Measurements from ENCODE around the gene TRPM4. TPM values are rescaled to one million over a fixed set of nuclear protein-coding genes. Genes with fewer than 3 reads are reported as not detected.
"Not testable (repeated sequence)": the region's sequence is repeated elsewhere in the genome, so short reads cannot be mapped to it uniquely, and the experiment has no call there.

TRPM4 gene
- total RNA-seq, 2 donors from 2014 or later, result 0.23 to 0.58 TPM

DNA sequence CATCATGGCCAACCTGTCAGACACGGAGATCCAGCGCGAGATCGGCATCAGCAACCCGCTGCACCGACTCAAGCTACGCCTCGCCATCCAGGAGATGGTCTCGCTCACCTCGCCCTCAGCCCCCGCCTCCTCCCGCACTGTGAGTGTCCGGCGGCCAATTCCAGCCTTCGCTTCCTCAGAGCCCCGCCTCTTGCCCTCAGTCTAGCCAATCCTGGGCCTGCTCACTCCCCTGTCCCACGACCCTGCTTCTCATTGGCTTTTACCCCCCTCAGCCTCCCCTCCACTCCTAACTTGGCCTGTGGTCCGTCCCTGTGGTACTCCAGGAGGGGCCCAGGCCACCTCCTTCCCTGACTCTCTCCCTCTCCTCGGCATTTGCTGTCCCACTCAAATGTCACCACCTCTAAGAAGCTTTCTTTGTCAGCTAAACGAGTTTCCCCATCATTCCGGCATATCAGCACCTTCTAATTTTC is 14.7 kb upstream of the TRPM4 start:
- no peaks in the 10 kb centered on the region for H3K36me3 Mint-ChIP-seq
- ATAC-seq (peak; percentile 91 to 96), DNase-seq (ENCODE audit: low spot score in 2 of 2) (peak in 1 of 2 donors; percentile 78)
- no peak overlapping the region for H3K27ac Mint-ChIP-seq
- H3K9me3 Mint-ChIP-seq, result no peaks in the 10 kb centered on the region

DNA sequence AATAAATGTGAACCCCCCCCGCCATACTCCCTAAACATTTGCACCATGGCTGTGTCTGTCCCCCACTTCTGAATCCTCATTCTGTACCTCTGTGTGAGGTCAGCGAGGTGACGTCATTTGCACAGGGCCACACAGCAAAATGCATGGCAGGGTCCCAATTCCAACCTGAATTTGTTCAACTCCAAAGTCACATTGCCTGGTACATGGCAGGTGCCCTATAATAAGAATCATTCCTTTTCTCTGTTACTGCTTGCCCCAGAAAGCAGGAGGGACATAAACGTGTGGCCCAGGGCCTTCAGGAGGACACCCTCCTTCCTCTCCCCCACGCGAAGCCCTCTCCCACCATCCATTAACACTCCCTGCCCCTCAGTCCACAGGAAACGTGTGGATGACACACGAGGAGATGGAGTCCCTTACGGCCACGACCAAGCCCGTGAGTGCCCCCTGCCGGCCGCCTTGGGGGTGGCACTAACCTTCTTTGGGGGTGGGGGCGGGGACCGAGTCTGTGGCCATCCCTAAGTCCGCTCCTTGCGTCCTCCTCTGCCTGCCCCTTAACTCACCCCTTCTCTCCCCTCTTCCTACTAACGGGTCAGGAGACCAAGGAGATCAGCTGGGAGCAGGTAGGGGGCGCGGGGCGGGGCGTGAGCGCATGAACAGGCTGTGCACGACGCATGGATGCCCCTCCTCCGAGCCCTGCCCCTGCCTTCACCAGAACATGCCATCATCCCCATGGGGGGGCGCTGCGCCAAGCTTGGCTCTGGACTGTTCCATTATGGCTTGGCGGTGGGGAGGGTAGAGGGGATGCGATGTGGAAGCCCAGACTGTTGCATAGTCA is 11.8 kb upstream of the TRPM4 start:
- Mint-ChIP-seq H3K36me3 (peaks cover 0 to 5% of the 10 kb centered on the region in 2 donors), H3K9me3 (no peaks in the 10 kb centered on the region), H3K27ac (peak overlapping the region in 1 of 2 donors; percentile 2)
- peak; percentile 73 to 91 for DNase-seq (ENCODE audit: low spot score in 2 of 2)
- ATAC-seq, result peak; percentile 50 to 74

DNA sequence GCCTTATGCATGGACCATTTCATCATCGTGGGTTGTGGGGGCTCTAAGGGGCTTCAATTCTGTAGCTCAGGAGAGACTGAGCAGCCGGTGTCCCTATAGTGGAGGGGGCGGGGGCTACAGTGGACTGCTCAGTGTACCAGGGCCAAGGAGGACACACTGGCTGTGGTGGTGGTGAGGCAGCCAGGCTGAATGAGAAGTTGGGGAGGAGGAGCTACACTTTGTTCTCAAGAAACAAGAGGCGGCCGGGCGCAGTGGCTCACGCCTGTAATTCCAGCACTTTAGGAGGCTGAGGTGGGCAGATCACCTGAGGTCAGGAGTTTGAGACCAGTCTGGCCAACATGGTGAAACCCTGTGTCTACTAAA is 11.2 kb upstream of the TRPM4 start:
- not testable (repeated sequence) for ATAC-seq

DNA sequence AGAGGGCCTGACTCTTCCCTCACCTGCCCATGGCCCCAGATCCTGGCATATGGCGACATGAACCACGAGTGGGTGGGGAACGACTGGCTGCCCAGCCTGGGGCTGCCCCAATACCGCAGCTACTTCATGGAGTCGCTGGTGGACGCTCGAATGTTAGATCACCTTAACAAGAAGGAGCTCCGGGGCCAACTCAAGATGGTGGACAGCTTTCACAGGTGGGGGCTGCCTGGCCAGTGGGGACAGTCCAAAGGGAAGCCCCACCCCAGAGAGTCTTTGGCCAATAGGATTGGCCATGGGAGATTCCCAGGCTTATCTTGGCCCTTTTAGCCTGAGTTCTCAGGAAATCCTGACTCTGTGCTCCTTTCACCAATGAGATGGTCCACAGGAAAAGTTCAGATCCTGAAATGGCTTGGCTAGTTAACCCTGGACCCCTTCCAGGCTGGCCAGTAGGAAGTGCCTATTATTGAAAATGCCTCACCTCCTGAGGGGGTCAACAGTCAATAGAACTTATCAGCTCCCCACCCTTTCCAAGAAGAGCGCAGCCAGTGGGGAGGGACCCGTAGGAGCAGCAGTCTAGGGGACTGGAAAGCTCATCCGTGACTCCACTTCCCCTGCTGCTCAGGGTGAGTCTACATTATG is 9.4 kb upstream of the TRPM4 start:
- Mint-ChIP-seq H3K27ac (no peak overlapping the region), H3K9me3 (peaks cover 0 to 5% of the 10 kb centered on the region in 2 donors), H3K36me3 (peaks cover 0 to 11% of the 10 kb centered on the region in 2 donors)
- ATAC-seq (no peak), DNase-seq (ENCODE audit: low spot score in 2 of 2) (no peak)

More for the DNA sequence above, 11.2 kb upstream of the TRPM4 start:
- H3K27ac Mint-ChIP-seq; H3K36me3 Mint-ChIP-seq; DNase-seq (ENCODE audit: low spot score in 2 of 2); H3K9me3 Mint-ChIP-seq: not testable (repeated sequence)

DNA sequence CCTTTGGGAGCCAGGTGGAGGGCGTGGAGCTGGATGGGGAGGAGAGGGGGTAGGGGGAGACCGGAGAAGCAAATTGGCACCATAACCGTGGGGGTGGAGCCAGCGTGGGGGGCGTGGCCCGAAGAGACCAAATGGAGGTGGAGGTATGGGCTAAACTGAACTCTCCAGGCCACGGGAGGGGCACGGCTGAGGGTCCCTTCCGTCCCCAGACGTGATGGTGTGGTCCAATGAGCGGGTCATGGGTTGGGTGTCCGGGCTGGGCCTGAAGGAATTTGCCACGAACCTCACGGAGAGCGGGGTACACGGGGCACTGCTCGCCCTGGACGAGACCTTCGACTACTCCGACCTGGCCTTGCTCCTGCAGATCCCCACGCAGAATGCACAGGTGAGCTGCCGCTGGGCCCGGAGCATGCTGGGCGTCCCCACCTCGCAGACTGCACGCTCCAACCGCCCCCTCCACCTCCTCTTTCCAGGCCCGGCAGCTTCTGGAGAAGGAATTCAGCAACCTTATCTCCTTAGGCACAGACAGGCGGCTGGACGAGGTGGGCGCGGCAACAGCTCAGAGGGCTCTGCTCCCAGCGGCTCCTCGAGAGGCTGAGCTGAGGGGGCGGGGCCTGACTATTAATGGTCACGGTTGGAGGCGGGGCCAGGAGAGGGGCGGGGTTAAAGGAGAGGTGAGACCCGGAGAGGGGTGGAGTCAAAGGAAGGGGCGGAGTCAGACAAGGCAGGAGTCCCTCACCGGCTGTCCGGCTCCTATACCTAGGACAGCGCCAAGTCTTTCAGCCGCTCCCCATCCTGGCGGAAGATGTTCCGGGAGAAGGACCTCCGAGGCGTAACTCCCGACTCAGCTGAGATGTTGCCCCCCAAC is 8.6 kb upstream of the TRPM4 start:
- peaks cover 6 to 11% of the 10 kb centered on the region in 2 donors for H3K36me3 Mint-ChIP-seq
- H3K27ac Mint-ChIP-seq, result no peak overlapping the region
- ATAC-seq (peak; percentile 17 to 47), DNase-seq (ENCODE audit: low spot score in 2 of 2) (peak in 1 of 2 donors; percentile 89)
- H3K9me3 Mint-ChIP-seq, result peaks cover 0 to 12% of the 10 kb centered on the region in 2 donors

DNA sequence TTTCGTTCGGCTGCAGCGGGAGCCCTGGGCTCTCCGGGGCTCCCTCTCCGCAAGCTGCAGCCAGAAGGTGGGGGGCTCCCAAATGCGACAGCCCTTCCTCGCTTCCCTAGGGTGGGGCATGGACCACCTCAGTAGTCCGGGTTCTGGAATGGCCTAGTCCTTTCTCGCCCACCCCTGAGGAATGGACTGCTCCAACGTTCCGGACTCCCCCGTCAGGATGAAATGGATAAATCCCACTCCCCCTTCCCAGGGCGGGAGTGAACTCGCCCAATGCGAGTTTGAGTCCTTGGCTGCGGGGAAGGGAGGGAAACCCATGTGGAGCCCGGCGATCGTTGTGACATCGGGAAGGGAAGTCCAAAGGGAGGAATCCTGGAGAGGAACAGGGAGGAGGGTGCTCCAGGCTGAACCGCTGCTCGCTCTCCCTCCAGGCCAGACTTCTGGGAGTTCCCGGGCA is 7.9 kb upstream of the TRPM4 start:
- peaks cover 0 to 18% of the 10 kb centered on the region in 2 donors for H3K9me3 Mint-ChIP-seq
- ATAC-seq (no peak), DNase-seq (ENCODE audit: low spot score in 2 of 2) (no peak)
- H3K27ac Mint-ChIP-seq, result no peak overlapping the region
- peaks cover 11 to 12% of the 10 kb centered on the region in 2 donors for H3K36me3 Mint-ChIP-seq

DNA sequence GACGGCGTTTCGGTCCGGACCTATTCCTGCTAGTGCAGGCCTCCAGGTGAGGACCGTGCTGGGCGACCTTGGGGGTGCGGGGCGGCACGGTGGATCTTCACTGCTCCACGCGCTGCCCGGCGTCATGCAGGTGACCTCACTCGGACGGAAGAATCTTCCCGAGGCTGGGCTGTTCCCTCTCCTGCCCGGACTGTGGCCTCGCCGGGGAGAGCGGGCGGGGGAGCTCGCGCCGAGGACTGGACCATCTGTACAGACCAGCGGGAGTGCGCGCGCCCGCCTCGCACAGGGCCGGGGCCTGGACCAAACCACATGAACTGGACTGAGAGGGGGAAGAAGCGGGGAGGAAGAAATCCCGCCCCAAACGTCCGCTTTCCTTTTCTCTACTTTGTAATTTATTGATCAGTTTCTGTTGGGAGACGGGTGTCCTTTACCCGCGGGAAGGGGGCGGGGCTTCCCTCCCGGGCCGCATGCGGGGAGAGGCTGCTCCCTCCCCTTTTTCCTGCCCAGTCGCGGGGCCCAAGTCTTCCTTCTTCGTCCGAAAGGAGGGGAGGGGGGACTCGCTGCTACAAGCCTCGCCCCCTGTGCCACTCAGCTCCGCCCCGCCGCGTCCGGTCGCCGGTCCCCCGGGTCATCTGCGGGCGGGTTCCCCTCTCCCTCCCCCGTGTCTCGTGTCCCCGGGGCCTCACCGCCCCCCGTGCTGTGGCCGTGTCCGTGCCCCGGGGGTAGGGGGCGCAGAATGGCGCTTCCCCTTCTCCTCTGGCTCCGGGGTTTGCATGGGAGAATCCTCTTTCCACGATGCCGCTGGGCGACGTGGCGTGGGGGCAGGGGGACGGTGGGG is 7.3 kb upstream of the TRPM4 start:
- ATAC-seq, result peak; percentile 18 to 67

DNA sequence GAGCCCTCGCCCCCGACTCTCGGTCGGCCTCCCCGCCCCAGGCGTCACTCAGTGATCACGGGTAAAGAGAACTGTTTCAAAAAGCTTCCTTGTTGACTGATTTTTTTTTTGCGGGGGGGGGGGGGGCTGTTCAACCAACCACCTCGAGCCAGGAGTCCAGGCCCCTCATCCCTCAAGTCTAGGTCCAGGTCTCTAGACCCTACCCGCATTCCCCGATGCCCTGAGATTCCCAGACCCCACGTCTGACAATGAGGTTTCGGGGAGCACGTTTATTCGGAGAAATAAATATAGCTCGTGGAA is 6.7 kb upstream of the TRPM4 start:
- Mint-ChIP-seq H3K36me3 (peaks cover 11 to 16% of the 10 kb centered on the region in 2 donors), H3K9me3 (peaks cover 0 to 21% of the 10 kb centered on the region in 2 donors), H3K27ac (no peak overlapping the region)
- DNase-seq (ENCODE audit: low spot score in 2 of 2), result no peak
- ATAC-seq, result no peak

More for the DNA sequence above, 7.3 kb upstream of the TRPM4 start:
- Mint-ChIP-seq H3K36me3 (peaks cover 11 to 16% of the 10 kb centered on the region in 2 donors), H3K27ac (no peak overlapping the region), H3K9me3 (peaks cover 0 to 21% of the 10 kb centered on the region in 2 donors)
- DNase-seq (ENCODE audit: low spot score in 2 of 2), result peak; percentile 58 to 67

DNA sequence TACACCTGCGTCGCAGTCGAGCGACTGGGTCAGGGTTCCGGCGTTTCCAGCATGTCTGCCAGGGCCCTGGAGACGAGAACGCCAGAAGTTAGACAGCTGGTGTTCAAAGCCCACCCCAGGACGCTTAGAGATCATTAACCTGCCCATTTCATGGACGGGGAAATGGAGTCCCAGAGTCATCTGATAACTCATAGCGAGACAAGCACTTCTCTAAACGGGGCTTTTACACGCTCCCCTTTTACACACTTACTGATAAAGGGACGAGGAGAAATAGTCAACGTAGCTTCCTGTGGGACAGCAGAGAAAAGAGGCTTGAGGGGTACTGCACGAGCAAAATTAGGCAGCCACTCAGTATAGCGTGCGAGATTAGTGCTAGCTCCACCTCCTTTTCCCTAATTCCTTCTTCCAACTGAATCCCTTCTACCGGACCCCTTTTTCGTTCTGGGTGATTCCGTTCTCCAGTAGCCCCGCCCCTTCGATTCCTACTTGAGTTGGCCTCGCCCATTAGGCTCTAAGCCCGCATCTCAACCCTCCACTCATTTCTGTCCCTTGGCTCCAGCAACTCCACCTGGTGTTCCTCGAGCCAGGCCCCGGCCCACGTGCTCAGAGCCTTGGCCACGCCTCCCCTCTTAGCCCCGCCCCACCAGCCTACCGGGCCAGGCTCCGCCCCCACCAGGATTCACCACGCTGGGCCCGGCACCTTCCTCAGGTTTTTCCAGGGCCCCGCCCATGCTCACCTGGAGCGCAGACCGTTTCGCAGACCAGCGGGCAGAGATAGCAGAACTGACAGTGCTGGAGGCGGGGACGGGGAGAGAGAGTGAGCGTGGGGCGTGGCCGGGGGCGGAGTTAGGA is 6.1 kb upstream of the TRPM4 start:
- DNase-seq (ENCODE audit: low spot score in 2 of 2) (peak in 1 of 2 donors; percentile 61), ATAC-seq (peak in 1 of 2 donors; percentile 38)
- peaks cover 0 to 21% of the 10 kb centered on the region in 2 donors for H3K9me3 Mint-ChIP-seq
- no peak overlapping the region for H3K27ac Mint-ChIP-seq
- peaks cover 11 to 16% of the 10 kb centered on the region in 2 donors for H3K36me3 Mint-ChIP-seq

DNA sequence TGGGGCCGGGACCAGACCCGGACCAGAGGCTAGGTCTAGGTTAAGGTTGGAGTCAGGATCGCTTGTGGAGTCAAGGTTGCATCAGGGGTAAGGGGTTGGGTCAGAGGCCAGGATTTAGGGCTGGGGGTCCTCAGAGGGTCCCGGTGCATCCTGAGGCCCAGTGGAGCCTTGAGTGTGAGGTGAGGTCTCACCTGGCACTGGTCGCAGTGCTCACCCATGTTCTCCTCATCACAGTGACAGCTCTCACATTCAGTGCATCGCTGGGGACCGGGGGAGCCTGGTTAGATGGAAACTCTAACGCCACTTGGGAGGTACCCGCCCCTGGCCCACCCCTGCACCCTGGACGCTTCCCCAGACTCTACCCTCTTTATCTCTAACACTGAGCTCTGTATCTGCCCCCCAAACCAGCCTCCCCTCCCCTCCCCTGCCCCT is 5.5 kb upstream of the TRPM4 start:
- H3K9me3 Mint-ChIP-seq, result peaks cover 0 to 21% of the 10 kb centered on the region in 2 donors
- peaks cover 11 to 16% of the 10 kb centered on the region in 2 donors for H3K36me3 Mint-ChIP-seq
- ATAC-seq, result no peak
- DNase-seq (ENCODE audit: low spot score in 2 of 2), result no peak
- no peak overlapping the region for H3K27ac Mint-ChIP-seq

DNA sequence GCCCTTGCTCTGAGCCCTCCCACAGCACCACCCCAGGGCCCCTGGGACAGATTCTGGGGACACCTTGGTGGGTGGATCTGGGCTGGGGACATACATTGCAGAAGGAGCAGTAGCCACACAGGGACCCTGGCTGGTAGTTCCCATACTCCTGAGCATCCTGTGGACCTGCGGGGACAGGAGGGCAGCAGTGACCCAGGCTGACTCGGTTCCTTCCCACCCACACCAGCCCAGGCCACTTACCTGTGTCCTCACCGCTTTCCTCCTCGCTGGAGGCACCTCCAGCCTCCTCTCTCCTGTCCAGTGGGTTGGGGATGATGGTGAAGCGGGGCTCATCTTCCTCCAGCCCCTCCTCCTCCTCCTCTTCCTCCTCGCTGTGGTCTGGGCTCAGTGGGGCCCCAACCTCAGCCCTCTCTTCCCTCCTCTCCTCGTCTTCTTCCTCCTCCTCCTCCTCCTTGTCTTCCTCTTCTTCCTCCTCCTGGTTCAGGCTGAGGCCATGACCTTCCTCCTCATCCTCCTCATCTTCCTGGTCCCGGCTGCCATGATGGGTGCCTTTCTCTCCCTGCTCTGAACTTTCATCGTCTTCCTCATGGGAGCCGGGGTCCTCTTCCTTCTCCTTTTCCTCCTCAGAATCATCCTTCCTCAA is 4.3 kb upstream of the TRPM4 start:
- peaks cover 10 to 18% of the 10 kb centered on the region in 2 donors for H3K36me3 Mint-ChIP-seq
- no peak overlapping the region for H3K27ac Mint-ChIP-seq
- H3K9me3 Mint-ChIP-seq, result peaks cover 0 to 21% of the 10 kb centered on the region in 2 donors
- ATAC-seq, result no peak
- no peak for DNase-seq (ENCODE audit: low spot score in 2 of 2)

DNA sequence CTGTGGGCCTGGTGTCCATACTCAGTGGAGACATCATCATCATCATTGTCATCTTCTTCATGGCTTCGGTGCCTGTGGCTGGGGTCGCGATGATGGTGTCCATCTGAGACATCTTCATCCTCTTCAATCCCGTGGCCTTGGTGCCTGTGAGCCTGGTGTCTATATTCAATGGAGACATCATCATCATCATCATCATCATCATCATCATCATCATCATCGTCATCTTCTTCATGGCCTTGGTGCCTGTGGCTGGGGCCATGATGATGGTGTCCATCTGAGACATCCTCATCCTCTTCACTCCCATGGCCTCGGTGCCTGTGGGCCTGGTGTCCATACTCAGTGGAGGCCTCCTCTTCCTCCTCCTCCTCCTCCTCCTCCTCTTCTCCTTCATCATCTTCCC is 3.3 kb upstream of the TRPM4 start:
- DNase-seq (ENCODE audit: low spot score in 2 of 2), result no peak
- Mint-ChIP-seq H3K36me3 (peaks cover 6 to 22% of the 10 kb centered on the region in 2 donors), H3K9me3 (peaks cover 0 to 21% of the 10 kb centered on the region in 2 donors), H3K27ac (no peak overlapping the region)
- ATAC-seq, result no peak

DNA sequence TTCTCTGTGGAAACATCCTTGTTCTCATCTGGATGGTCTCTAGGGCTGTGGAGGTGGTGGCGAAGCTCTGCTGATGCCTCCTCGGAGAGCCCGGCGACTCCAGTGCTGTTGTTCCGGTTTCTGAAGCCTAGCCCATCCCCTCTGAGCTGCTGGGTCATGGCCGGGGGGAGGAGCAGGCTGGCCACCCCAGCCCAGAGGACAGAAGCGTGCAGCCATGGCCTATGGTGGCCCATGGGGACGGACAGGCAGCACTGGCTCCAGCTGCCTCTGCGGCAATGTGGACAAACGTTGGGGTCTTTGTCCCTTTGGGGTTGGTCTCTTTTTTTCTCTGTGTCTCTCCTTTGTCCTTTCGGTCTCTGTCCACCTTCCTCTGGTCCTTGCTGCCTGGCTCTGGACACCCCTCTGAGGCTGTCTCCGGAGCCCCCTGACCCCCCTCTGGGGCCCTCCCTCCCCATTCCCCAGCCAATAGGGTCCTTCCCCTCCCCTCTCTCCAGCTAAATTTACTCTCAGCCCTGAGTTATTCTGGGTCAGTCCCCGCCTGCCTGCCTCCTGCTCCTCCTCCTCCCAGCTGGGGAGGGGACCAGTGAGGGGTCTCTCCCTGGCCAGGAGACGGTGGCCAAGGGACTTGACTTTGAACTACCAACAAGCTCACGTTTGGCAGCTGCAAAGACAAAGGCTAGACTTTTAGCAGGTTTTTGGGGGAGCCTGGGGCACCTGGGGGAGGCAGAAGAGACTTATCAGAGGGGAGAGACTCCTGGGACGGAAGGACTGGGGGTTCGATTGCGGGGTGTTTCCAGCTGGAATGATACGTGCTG is 2.4 kb upstream of the TRPM4 start, which contains the start of gene HRC:
HRC (minus strand) TSS at position 392 of the 815 bp plus-strand sequence; CDS start at position 233, 159 bp downstream.
- DNase-seq (ENCODE audit: low spot score in 2 of 2), result no peak
- ATAC-seq, result no peak
- Mint-ChIP-seq H3K9me3 (peaks cover 0 to 21% of the 10 kb centered on the region in 2 donors), H3K36me3 (peaks cover 6 to 22% of the 10 kb centered on the region in 2 donors), H3K27ac (no peak within 1 kb of the TSS)

All from activated naive CD4-positive, alpha-beta T cell treated with anti-CD3 and anti-CD28 coated beads, Interleukin-2, amount 50 U/mL, for 72 hours (primary cell).